BJ (cell line): ENCODE data around the gene TAPT1. TPM values are rescaled to one million over a fixed set of nuclear protein-coding genes. Genes with fewer than 3 reads are reported as not detected.

ENCODE experiments used
- CTCF ChIA-PET: fragments of 350-600 bp; formaldehyde crosslinking; extraction: SDS; loops from one replicate; lab custom pipeline; 2021; ENCODE audit warnings: antibody characterized with exemption, inconsistent platforms; lab: Yijun Ruan, JAX
- POLR2A ChIA-PET: fragments of 300-600 bp; sonication (Branson Sonifier 250); formaldehyde crosslinking; extraction: SDS; loops from one replicate; lab custom pipeline; 2021; ENCODE audit warnings: antibody characterized with exemption; lab: Charles Lee
- DNase-seq: peaks from one replicate; pipeline ENCODE4 v3.0.0-alpha.2; 2011; ENCODE audit warnings: low read depth
- H3K27me3 ChIP-seq: 2 replicates; pipeline ENCODE4 v1.6.0; 2011; ENCODE audit warnings: low read length; ENCODE audit not compliant: control insufficient read depth, insufficient read depth
- H3K36me3 ChIP-seq: 2 replicates; pipeline ENCODE4 v1.5.1; 2011; ENCODE audit warnings: low read length; ENCODE audit not compliant: control insufficient read depth, insufficient read depth
- H3K4me3 ChIP-seq: 2 replicates; pipeline ENCODE4 v1.5.1; 2011; ENCODE audit warnings: low read depth, mild to moderate bottlenecking, control low read depth, low read length
- polyA plus RNA-seq: library from polyadenylated mRNA; depleted of rRNA; stranded (reverse); fragments of >200 nt; gene quantifications from 2 replicates; pipeline ENCODE4 v1.2.3, GENCODE V29; 2011; rRNA removed
- small RNA-seq: library from RNA; depleted of rRNA; stranded (forward); fragments of <200 nt; gene quantifications from one replicate; pipeline ENCODE3, GENCODE V24; 2012; ENCODE audit warnings: low replicate concordance, low read depth; ENCODE audit not compliant: insufficient read length
- TF ChIP-seq, protein P1 (sequence below): IDR thresholded peaks from 2 replicates; pipeline ENCODE4 v1.5.1; 2011; ENCODE audit warnings: low read depth, mild to moderate bottlenecking, control low read depth, inconsistent platforms, low read length, moderate library complexity; ENCODE audit not compliant: insufficient read depth

The TAPT1 gene
- polyA plus RNA-seq, 1 experiment, result 7.8 TPM

DNA sequence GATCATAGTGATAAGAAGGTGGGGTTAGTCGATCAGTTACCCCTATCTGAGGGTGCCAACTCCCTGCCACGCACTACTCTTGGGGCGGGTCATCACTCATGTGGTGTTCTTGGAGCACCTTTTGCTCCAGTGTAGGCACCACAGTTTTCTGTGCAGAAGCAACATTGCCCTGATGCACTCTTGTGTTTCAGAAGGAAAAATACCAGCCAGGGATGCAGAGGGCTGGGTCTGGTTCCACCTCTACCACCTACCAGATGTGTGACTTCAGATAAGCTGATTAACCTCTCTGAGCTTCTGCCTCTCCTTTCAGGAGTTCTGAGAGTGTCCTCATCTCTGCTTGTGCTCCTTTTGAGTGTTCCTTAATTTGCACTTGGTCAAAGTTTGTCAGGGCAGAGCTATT is 112.5 kb downstream of the TAPT1 start:
- no peak overlapping the region for H3K4me3 ChIP-seq
- CTCF ChIA-PET, result no interaction called here
- no peaks in the 10 kb centered on the region for H3K36me3 ChIP-seq
- TF ChIP-seq, protein P1, sequence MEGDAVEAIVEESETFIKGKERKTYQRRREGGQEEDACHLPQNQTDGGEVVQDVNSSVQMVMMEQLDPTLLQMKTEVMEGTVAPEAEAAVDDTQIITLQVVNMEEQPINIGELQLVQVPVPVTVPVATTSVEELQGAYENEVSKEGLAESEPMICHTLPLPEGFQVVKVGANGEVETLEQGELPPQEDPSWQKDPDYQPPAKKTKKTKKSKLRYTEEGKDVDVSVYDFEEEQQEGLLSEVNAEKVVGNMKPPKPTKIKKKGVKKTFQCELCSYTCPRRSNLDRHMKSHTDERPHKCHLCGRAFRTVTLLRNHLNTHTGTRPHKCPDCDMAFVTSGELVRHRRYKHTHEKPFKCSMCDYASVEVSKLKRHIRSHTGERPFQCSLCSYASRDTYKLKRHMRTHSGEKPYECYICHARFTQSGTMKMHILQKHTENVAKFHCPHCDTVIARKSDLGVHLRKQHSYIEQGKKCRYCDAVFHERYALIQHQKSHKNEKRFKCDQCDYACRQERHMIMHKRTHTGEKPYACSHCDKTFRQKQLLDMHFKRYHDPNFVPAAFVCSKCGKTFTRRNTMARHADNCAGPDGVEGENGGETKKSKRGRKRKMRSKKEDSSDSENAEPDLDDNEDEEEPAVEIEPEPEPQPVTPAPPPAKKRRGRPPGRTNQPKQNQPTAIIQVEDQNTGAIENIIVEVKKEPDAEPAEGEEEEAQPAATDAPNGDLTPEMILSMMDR, result no peak
- DNase-seq, result no peak
- H3K27me3 ChIP-seq, result 0 out of 2 replicates have a peak, but pooled peaks cover 2% of the 10 kb centered on the region
- POLR2A ChIA-PET, result no interaction called here

DNA sequence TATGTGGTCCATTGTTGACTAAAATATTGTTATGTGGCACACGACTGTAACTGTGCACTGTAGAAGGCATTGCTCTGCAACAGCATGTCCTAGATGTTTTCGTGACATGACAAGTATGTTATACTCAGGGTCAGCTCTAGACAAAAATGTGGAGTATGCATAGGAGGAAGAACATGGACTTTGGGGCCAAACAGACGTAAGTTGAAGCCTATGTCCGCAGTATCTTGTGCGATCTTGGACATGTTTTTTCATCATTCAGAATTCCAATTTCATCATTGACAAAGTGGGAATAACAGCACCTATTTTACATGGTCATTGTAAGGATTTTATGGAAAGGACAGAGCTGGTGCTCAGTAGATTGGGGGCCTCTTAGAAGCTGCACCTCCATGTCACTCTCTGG is 114.7 kb downstream of the TAPT1 start:
- TF ChIP-seq, protein P1, result no peak
- Histone ChIP-seq H3K36me3 (no peaks in the 10 kb centered on the region), H3K4me3 (no peak overlapping the region), H3K27me3 (no peaks in the 10 kb centered on the region)
- CTCF ChIA-PET, result no interaction called here
- DNase-seq, result no peak
- POLR2A ChIA-PET, result no interaction called here

DNA sequence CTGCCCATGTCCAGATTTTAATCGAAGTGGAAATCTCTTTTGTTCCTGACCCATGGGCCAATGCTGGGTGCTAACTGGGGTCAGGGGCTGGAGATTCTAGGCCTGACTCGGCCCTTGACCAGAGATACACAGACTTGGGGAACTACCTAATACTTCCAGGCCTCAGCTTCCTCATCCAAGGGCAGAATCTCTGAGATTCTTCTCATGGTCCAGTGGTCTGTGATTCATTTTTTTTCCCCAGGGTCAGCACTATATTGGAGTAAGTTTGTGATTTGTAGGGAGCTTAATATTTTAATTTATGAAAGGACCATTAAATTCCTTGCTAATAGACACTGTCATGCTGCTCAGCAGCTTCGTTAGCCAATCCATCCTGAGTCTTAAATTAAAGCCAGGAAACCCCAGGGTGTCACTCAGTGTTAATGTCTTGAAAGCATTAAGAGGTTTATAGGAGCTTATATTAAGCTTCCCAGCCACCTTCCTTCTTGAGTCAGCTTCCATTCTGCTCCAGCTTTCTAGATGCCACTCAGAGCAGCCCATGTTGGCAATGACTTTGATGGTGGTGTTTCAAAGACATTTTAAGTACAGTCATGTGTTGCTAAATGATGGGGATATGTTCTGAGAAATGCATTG is 115.5 kb downstream of the TAPT1 start:
- TF ChIP-seq, protein P1, result no peak
- DNase-seq, result no peak
- CTCF ChIA-PET, result no interaction called here
- Histone ChIP-seq H3K4me3 (no peak overlapping the region), H3K27me3 (no peaks in the 10 kb centered on the region), H3K36me3 (no peaks in the 10 kb centered on the region)
- POLR2A ChIA-PET, result no interaction called here

Small RNA genes within 50 kb of the gene (small RNA-seq; reads per million reads assigned to genes)
- gene RPS21P4, result not detected

Other genes with a start within 250 kb of the TAPT1 start
- gene PROM1, start 142.4 kb downstream of the TAPT1 start, polyA plus RNA-seq, result not detected in 2 replicates